Stimulated activated CD4-positive, alpha-beta T cell treated with anti-CD3 and anti-CD28 coated beads, Interleukin-2, amount 100 ng/mL, for 24 hours (primary cell): ENCODE results near the gene YBX1.
"Not testable (repeated sequence)": the region's sequence is repeated elsewhere in the genome, so short reads cannot be mapped to it uniquely, and the experiment has no call there.

Experiments used
- DNase-seq, 2 donors: peaks; one replicate each; pipeline ENCODE4 v3.0.0-alpha.2; 2020

YBX1 gene

GRCh38 chr1:42690477-42691156 is 8.4 kb downstream of the YBX1 start:
- no peak for DNase-seq

- no peak for DNase-seq
Observed at GRCh38 chr1:42691157-42691498, 8.9 kb downstream of the YBX1 start.

- no peak for DNase-seq
Observed at GRCh38 chr1:42692461-42692860, 10.2 kb downstream of the YBX1 start.

DNA sequence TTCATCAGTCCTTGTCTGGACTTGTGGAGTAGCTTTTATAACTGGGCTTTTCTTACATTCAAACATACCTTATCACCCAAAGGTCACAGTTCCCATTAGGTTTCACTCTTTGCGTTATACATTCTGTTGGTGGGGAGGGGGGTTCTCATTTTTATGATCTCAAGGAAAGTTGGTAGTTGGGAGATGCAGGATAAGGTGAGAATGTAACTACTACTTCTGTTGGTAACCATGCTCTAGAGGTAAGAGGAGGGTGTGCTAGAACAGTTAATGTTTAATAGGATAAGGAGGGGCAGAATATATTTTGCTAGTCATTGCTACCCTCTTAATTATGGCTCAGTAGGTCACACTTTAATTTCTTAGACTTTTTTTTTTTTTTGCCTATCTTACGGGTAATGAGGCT is 10.7 kb downstream of the YBX1 start:
- no peak for DNase-seq

DNA sequence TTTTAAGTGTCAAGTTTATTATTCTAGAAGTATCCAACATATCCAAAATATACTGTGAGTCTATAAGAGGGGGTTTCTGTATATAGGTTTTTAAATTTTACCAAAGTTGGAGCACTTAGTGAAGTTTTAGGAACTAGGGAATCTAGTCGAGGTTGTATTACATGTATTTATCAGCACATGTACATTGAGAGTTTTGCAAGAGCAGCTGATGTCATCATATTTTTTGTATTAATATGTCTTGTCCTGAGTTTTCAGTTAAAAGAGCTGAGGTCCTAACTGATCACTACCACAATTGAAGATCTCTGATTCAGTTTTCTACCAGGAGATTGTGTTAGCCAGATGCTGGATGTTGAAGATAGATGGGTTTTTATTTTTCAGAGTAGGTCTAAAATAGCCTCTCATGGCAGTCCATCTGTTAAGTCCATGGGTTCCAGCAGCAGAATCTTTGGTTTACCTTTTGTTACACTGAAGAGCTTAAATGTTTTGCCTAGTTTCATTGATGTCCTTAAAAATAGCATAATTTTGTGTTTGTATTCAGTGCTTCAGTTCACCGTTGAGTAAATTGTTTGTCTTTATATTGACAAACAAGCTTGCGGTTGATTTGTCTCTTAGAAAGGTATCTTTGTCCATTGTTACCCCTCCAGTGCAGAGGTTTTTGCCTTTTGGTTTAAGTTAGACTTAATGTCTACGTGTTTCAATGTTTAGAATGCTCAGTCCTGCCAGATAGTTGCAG is 16.0 kb downstream of the YBX1 start:
- DNase-seq = no peak

DNA sequence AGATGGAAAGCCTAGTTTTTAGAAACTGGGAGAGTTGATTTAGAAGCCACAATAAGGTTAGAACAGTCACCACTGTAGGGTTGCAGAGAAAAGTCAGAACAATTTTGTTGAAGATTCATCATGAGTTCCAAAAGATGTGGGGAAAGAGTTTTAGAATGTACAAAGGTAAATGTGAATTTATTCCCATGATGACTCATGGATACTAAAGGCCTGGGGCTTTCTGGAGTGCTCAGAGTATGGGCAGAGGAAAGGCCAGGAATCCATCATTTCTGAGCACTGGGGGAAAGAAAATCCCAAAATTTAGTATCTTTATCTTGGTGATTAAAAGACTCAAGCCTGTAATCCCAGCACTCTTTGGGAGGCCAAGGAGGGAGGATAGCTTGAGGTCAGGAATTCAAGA is 17.8 kb downstream of the YBX1 start:
- DNase-seq = no peak

DNA sequence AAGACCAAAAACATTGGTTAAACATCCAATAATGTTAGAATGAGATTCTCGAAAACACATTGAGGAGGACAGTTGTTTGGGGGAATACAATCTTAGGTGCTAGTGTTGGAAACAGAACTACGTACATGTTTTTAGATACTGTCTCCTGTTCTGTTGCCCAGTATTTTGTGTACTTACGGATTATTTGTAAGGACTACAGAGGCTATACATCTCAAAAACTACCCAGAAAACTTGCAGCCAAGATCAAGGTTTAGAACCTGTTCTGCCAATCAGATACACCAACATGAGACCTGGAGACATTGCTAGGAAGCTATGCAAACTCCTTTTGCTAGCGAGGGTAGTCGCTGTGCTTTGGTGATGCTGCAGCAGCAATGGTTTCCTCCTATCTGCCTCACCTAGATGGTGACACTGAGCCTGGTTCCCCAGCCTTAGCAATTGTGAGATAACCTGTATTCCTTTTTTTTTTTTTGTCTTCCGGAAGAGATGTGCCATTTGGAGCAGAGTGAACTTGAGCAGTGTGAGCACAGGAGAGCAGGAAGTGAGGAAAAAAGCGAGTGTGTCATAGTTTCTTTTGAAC is 21.8 kb downstream of the YBX1 start:
- no peak for DNase-seq

DNA sequence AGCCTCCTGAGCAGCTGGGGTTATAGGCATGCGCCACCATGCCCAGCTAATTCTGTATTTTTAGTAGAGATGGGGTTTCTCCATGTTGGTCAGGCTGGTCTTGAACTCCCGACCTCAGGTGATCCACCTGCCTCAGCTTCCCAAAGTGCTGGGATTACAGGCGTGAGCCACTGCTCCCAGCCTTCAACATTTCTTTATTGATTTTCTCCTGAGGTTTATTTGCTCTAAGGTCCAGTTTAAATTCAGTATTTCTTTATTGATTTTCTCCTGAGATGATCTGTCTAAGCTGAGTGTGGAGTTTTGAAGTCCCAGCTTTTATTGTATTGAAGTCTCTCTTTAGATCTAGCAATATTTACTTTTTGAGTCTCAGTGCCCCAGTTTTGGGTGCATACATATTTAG is 30.6 kb downstream of the YBX1 start:
- DNase-seq = not testable (repeated sequence)

- DNase-seq = no peak
Observed at GRCh38 chr1:42713293-42713692, 31.1 kb downstream of the YBX1 start.

DNA sequence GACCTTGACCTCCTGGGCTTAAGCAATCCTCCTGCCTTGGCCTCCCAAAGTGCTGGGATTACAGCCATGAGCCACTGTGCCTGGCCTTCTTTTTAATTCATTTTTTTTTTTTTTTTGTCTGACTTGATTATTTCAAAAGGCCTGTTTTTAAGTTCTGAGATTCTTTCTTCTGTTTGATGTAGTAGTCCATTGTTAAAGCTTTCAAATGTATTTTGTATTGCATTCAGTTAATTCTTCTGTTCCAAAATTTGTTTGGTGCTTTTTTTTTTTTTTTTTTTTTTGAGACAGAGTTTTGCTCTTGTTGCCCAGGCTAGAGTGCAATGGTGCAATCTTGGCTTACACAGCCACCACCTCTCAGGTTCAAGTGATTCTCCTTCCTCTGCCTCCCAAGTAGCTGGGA is 32.2 kb downstream of the YBX1 start:
- not testable (repeated sequence) for DNase-seq

DNA sequence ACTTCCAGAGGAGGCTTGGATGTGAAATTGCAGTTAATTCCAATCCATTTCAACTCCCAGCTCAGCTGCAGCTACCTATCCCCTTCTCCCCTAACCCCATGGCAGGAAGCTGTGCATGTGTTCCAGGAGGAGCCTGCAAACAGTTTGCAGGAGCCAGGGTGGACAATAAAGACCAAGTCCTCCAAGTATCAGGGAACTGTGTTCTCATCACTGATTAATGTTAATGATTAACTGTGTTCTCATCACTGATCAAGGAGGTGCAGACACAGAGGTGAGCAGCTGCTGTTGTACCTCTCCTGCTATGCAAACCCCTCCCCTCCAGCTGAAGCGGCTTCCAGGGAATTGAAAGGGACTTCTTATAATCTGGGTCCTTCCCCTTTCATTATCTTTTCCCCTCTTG is 38.6 kb downstream of the YBX1 start:
- DNase-seq = no peak

DNA sequence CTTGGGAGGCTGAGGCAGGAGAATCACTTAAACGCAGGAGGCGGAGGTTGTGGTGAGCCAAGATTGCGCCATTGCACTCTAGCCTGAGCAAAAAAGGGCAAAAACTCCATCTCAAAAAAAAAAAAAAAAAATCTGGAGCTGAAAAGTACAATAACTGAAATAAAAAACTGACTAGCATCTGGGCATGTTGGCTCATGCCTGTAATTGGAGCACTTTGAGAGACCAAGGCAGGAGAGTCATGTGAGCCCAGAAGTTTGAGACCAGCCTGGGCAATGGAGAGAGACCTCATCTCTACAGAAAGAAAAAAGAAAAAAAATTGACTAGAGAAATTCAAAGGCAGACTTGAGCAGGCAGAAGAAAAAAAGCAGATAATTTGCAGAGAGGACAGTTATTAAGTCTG is 39.7 kb downstream of the YBX1 start:
- DNase-seq = no peak

GRCh38 chr1:42722403-42722802 is 40.2 kb downstream of the YBX1 start:
- DNase-seq = not testable (repeated sequence)

DNA sequence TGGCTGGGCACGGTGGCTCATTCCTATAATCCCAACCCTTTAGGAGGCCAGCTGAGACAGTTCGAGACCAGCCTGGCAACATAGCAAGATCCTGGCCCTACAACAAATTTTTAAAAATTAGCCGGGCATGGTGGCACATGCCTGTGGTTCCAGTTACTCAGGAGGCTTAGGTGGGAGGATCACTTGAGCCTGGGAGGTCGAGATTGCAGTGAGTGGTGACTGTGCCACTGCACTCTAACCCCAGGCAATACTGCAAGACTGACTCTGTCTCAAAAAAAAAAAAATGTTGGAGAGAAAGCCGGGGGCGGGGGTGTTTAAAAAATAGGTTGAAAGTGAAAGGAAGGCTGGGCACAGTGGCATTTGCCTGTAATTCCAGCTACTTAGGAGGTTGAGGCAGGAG is 41.3 kb downstream of the YBX1 start:
- no peak for DNase-seq

DNA sequence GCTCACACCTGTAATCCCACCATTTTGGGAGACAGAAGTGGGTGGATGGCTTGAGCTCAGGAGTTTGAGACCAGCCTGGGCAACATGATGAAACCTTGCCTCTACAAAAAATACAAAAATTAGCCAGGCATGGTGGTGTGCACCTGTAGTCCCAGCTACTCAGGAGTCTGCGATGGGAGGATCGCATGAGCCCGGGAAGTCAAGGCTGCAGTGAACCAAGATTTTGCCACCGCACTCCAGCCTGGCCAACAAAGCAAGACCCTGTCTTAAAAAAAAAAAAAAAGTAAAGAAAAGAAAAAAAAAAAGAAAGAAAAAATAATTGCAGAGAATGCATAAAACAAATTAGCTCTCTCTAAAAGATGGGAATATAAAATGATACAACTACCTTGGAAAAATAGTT is 43.6 kb downstream of the YBX1 start:
- DNase-seq = not testable (repeated sequence)

- DNase-seq = no peak
Observed at GRCh38 chr1:42730002-42730401, 47.8 kb downstream of the YBX1 start.

GRCh38 chr1:42730988-42731387 is 48.8 kb downstream of the YBX1 start:
- DNase-seq = peak; percentile 62 to 72

DNA sequence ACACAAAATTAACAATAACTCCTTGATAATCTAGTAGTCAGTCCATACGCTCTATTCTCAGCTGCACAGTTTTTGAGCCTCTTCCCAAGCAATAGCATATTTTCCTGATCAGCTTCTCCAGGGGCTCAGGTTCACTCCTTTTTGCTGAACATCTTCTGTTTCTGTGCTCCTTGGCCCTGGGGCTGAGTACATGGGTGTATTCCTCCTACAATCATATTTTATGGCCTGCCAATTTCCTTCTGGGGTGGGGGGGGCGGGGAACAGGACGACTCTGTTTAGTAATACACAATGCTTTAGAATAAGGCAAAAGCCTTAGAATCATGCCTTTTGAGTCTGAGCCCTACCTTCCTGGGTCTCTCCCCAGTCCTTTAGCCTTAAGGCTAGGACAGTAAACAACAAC is 49.4 kb downstream of the YBX1 start:
- DNase-seq = no peak

GRCh38 chr1:42732126-42732680 is 50.0 kb downstream of the YBX1 start:
- no peak for DNase-seq

GRCh38 chr1:42733415-42734200 is 51.4 kb downstream of the YBX1 start:
- no peak for DNase-seq

DNA sequence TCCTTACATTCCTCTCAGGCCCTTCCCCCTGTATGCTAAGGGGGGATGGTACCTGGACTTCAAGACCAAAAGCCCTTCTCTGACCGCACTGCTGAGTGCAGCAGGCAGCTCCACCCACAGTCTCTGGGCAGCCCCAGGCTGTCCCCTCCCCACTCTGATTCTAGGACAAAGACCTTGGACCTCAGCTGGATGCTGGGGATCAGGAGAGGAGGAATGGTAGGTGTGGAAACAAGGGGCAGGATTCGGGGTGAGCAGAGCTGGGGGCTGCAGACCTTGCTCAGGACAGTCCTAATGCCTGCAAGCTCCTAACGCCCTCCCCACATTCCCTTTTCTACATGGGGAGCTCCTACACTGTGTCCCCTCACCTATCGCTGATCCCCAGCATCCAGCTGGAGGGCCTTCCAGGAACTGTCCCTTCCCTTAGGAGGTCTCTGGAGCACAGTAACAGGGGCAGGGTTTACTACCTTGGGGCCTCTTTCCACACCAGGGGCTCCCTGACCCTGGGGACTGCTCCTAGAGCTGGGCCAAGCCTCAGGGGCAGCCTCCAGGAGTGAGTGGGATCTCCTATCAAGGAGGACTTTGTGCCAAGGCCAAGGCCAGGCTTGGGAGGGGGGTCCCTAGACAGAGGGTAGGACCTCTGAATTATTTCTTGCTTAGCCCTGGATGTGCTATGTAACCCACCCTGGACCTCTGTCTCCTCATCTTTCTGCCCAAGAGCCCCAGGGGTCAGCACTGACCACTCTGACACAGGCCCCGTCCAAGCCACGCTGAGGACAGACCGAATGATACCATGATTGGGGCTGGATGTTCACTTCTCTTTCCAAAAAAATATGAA is 52.2 kb downstream of the YBX1 start:
- DNase-seq = no peak

DNA sequence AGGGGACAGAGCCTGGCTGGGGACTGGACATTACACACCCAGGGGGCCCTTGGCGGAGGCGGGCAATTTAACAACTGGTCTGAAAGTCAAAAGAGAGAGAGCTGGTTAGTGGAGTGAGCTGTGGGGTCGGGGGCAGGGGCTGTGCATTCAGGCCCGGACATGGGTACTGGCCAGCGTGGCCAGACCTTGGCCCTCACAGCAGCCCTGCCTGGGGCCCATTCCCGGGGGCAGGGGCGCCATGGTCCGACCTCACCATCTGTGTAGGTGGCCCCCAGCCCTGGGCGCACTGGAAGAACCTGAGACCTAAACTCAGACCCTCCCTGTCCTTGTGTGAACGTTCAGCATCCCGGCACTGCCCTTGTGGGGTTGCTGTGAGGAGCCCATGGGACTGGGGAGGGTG is 52.8 kb downstream of the YBX1 start:
- no peak for DNase-seq
